SHP77 (cell line): ENCODE results near the gene WFDC10A.
A peak's percentile ranks its signal among the peaks of the same experiment; 100 is the strongest.
"Not testable (repeated sequence)": the region's sequence is repeated elsewhere in the genome, so short reads cannot be mapped to it uniquely, and the experiment has no call there.

ENCODE experiments used
- DNase-seq, 2 experiments: peaks; one replicate each; lab custom pipeline; 2025; lab: John Stamatoyannopoulos, UW

Gene WFDC10A

DNA sequence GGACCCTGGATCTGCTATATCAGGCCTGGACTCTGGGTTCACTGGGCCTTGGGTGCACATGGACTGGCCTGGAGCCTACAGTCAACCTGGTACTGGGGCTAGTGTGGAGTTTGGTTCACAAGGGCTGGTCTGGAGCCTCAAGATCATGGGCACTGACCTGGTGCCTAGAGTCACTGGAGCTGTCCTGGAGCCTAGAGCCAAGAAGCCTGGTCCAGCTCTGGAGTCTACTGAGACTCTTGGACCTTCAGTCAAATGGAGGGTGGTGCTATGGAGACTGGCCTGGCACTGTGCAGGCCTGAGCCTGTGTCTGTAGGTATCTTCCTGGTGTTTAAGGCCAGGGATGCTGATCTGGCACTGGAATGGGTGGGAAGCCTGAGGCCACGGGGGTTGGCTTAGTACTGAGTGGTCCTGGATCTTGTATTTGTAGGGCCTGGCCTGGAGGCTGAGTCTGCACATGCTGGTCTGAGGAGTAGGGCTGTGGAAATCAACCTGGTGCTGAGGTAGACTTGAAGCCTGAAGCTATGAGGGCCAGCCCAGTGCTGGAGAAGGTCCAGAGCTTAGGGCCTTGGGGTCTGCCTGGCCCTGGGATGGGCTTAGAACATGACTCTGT is 18.0 kb downstream of the WFDC10A start:
- no peak for DNase-seq

DNA sequence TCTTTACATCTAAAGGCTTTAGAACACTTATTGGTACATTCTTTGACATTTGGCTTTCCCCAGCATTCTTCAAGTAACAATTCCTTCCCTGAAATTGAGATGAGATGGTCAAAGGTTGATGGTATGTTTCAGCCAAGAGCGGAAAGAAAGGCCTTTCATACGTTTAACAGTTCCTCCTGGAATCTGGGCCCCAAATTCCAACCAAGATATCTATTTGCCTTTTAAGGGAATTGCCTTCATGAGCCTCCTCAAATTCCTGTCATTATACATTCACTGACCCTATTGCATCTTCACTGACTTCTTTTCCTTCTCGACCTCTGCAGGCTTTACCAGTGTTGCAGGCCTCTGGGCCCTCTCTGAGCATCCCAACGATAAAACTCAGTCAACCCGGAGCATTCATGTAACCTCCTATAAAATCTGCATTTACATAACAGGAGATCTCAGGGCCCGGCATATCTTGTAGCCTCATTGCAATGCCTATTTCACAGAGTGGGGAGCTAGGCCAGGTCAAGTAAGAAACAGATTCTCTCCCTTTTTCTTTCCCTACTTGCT is 19.8 kb downstream of the WFDC10A start:
- no peak for DNase-seq

DNA sequence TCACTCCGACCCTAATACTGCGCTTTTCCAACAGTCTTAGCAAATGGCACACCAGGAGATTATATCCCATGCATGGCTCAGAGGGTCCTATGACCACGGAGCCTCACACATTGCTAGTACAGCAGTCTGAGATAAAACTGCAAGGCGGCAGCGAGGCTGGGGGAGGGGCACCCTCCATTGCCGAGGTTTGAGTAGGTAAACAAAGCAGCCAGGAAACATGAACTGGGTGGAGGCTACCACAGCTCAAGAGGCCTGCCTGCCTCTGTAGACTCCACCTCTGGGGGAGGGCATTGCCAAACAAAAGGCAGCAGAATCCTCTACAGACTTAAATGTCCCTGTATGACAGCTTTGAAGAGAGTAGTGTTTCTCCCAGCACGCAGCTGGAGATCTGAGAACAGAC is 22.2 kb downstream of the WFDC10A start:
- peak; percentile 15 to 47 for DNase-seq

GRCh38 chr20:45657038-45657437 is 27.5 kb downstream of the WFDC10A start:
- not testable (repeated sequence) for DNase-seq

GRCh38 chr20:45670139-45670538 is 40.6 kb downstream of the WFDC10A start, which contains the start of gene WFDC11:
Gene WFDC11 (minus strand): TSS chr20:45670239. CDS start chr20:45650600, 19,639 bp downstream.
- DNase-seq = no peak

- no peak for DNase-seq
Observed at GRCh38 chr20:45672765-45673164, 43.2 kb downstream of the WFDC10A start.

DNA sequence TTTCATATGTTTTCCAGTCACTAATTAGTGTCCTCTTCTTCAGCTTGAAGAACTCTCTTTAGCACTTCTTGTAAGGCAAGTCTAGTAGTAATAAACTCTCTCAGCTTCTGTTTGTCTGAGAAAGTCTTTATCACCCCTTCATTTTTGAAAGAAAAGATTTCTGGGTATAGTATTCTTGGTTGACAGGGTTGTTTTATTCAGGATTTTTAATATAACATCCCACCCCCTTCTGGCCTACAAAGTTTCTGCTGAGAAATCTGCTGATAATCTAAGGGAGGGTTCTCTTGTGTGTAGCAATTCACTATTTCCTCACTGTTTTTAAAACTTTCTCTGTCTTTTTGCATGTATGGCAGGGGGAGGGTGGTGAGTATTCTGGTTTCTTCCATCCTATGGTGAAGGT is 50.1 kb downstream of the WFDC10A start:
- no peak for DNase-seq
